HFF-Myc (cell line): ENCODE data around the gene UBE3B.

ENCODE experiments used
- DNase-seq: peaks from one replicate; pipeline ENCODE4 v3.0.0-alpha.2; 2011; ENCODE audit warnings: low read depth; ENCODE audit errors: extremely low read depth
- H3K4me3 ChIP-seq: replicated peaks from 2 replicates; pipeline ENCODE4 v1.5.1; 2011; ENCODE audit warnings: low read depth, mild to moderate bottlenecking, control low read depth, low read length
- TF ChIP-seq, protein P1 (sequence below): IDR thresholded peaks from 2 replicates; pipeline ENCODE4 v1.5.1; 2012; ENCODE audit warnings: mild to moderate bottlenecking, low read depth, low read length, control low read depth; ENCODE audit errors: missing control alignments

Gene UBE3B

DNA sequence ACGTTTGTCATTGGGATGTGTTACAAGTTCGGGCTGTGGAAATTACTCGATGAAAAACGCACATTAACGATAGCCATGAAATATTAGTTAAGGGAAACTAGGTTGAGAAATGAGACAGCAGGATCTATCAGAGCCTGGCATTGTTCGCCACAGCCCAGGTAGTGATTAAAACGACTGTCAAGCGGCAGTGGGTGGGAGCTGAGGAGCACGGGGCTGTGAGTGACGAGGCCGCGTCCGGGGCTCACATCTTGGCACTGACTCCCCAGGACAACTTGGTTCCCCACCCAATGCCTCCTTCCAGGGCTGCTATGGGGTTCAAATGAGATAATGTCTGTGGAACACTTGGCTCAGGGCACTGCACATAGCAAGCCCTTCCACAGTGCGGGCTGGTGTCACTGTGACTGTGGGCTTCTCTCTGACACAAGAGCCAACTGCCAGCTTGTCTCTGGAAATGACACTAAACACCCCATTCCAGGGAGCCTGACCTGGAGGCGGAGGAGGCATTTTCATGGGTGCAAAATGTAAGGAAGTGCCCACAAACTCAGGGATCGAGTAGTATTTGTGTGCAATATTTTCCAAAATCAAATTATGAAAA, 76.6 kb downstream of the UBE3B start:
- TF ChIP-seq, protein P1, sequence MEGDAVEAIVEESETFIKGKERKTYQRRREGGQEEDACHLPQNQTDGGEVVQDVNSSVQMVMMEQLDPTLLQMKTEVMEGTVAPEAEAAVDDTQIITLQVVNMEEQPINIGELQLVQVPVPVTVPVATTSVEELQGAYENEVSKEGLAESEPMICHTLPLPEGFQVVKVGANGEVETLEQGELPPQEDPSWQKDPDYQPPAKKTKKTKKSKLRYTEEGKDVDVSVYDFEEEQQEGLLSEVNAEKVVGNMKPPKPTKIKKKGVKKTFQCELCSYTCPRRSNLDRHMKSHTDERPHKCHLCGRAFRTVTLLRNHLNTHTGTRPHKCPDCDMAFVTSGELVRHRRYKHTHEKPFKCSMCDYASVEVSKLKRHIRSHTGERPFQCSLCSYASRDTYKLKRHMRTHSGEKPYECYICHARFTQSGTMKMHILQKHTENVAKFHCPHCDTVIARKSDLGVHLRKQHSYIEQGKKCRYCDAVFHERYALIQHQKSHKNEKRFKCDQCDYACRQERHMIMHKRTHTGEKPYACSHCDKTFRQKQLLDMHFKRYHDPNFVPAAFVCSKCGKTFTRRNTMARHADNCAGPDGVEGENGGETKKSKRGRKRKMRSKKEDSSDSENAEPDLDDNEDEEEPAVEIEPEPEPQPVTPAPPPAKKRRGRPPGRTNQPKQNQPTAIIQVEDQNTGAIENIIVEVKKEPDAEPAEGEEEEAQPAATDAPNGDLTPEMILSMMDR, result no peak
- no peak for DNase-seq
- H3K4me3 ChIP-seq, result no peak overlapping the region

DNA sequence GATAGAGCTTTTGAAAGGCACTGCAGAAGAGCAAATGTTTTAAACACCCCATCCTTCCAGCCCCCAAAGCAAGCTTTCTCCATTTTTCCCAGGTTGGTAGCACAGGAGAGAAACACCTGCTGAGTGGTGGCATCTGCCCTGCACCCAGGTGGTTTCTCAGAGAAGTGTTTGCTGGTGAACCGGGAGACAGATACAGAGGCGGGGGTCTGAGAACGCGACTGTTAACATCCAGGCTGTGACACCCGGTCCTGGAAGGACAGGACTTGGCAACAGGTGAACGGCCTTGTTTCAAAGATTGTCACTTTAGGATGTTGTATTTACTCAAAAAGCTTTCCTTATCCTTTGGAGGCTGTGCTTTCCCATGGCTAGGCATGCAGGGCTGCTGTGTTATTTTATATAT, 77.3 kb downstream of the UBE3B start:
- no peak for DNase-seq
- TF ChIP-seq, protein P1, result no peak
- no peak overlapping the region for H3K4me3 ChIP-seq

DNA sequence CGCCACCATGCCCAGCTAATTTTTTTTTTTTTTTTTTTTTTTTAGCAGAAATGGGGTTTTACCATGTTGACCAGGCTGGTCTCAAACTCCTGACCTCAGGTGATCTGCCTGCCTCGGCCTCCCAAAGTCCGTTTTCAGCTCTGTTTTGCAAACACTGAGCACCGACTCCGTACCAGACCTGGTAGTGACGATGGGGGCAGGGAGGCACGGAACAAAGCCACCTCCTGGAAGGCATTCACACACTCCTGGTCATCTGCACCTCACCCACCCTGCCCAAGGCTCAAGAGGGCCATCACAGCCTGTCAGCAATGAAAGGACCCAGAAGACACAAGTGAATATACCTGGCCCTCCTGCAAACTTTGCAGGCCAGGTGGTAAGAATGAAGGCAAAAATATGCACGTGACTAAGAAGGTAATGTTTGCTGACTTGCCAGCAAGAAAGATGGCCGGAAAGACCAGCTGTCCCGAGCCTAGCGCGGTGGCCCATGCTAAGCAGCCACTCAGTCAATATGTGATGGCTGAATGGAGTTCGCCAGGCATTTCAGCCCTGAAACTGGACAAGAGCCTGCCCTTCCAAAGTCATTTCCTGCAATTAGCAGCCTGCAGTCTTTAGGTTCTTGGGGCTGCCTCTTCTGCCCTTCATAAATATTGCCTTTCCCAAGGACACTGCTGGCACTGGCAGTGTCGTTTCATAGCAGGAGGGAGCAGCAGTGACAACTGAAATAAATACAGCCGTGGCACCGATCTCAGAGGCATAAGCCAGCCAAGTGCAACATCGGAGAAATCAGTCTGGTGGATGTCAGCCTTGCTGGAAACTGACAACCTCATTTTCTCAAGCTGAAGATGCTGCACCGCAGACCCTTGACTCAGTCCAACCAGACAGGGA, 78.2 kb downstream of the UBE3B start:
- TF ChIP-seq, protein P1, result no peak
- no peak overlapping the region for H3K4me3 ChIP-seq
- no peak for DNase-seq

DNA sequence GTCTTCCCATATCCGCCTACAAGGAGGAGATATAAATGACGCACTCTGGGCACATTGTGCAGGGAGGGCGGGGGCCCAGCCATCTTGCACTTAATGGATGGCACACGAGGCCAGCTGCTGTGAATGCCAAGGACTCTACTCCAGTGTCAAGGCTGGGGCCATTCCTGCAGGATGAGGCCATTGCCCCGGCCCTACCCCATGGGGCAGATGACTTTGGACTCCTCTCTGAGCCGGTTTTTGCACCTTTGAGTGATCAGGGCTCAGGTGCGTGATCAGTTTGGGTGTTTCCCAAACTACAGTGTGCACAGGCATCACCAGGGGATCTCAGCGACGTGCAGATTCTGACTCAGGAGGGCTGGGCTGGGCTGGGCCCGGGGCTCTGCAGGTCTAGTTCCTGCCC, 79.8 kb downstream of the UBE3B start:
- DNase-seq, result no peak
- H3K4me3 ChIP-seq, result no peak overlapping the region
- TF ChIP-seq, protein P1, result no peak

DNA sequence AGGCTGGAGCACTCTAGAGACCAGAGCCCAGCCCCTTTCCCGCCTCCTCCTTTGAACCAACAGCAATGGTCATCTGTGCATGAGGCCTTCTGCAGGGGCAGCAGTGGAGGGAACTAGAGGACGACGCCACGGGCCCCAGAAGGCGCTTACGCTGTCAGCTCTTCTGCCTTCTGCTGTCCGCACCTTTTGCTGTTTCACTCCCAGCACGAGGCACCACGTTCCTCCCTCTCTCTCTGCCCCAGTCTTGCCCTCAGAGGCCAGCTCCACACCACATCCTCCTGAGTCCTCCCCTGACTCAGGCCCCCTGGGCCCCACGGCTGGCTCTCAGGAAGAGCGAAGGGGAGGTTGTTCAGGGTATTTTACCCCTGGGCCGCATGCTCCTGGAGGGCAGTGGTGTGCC, 80.4 kb downstream of the UBE3B start:
- TF ChIP-seq, protein P1, result no peak
- no peak overlapping the region for H3K4me3 ChIP-seq
- no peak for DNase-seq

DNA sequence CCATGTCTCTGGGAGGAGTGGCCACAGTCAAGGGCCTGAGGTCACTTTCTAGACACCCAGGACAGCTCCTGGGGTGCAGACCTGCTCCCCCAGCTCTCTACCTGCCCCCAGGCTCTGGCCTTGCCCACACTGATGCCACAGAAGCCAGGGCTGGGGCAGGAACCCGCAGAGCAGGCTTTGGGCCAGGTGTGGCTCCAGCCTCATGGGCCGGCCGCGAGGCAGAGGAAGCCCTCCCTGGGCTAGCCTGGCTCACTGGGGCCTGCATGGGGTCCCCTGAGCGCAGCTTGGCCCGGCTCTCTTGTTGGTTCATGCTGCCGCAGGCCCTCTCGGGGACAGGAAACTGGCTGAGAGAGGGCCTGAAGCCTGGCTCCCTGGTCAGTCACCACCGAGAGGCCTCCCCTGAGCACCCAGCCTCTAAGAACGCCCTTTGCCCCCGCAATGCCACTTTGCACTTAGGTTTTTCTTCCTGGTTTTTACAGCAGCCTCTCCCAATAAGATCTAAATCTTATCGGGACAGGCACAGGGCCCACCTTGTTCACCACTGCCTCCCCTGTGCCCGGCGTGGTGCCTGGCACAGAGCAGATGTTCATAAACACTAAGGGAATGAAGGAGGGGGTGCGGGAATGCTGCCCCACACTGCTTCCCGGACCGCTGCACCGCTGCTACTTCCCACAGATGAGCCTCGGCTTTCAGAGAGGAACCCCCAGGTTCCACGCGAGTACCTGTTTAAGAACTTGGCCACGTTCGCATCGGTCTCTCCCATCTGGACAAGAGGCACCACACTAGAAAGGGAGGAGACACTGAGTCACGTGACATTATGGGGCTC, 81.2 kb downstream of the UBE3B start:
- no peak for DNase-seq
- TF ChIP-seq, protein P1, result no peak
- no peak overlapping the region for H3K4me3 ChIP-seq
